Prostate gland (tissue), 2 donors: Measurements from ENCODE around the gene TNPO3. TPM values are rescaled to one million over a fixed set of nuclear protein-coding genes. Genes with fewer than 3 reads are reported as not detected.

Experiments used
- DNase-seq: peaks from one replicate; pipeline ENCODE4 v3.0.0-alpha.2; 2019; ENCODE audit warnings: low spot score
- H3K27ac ChIP-seq, 2 donors: fragments of 200-600 bp; sonication (generic); 2 replicates each; pipeline ENCODE4 v1.5.1; 2017 to 2019
- H3K27me3 ChIP-seq: fragments of 200-600 bp; sonication (generic); replicated peaks from 2 replicates; pipeline ENCODE4 v1.5.1; 2019; ENCODE audit not compliant: insufficient read depth
- H3K36me3 ChIP-seq, 2 donors: fragments of 200-600 bp; sonication (generic); 1 replicate in 1 of 2; 2 replicates in 1 of 2; pipeline versions ENCODE4 v1.5.1 to v1.8.1; 2017 to 2019
- H3K4me1 ChIP-seq: fragments of 200-600 bp; sonication (generic); replicated peaks from 2 replicates; pipeline ENCODE4 v1.5.1; 2019
- H3K4me3 ChIP-seq, 2 donors: fragments of 200-600 bp; sonication (generic); 2 replicates each; pipeline ENCODE4 v1.5.1; 2017 to 2019
- H3K9me3 ChIP-seq: fragments of 200-600 bp; sonication (generic); 2 replicates; pipeline ENCODE4 v1.5.1; 2017
- POLR2A ChIP-seq: fragments of 450-650 bp; IDR thresholded peaks from one replicate; pipeline ENCODE4 v1.6.1; 2016; ENCODE audit warnings: antibody characterized with exemption, mild to moderate bottlenecking
- POLR2AphosphoS5 ChIP-seq: sonication (generic); formaldehyde crosslinking; IDR thresholded peaks from one replicate; pipeline ENCODE4 v1.6.1; 2017; ENCODE audit warnings: antibody characterized with exemption
- WGBS: methylation state at CpG from one replicate; pipeline ENCODE4 v1.1.5; 2018; 5-methylcytosine and 5-hydroxymethylcytosine counted together
- intact Hi-C: fragments of 100-400 bp; cut with DNase I; formaldehyde crosslinking; loops from one replicate; pipeline ENCODE4 v1.14.2; 2022
- total RNA-seq, 2 donors: library from RNA; depleted of rRNA; stranded (reverse); fragments of >200 nt; gene quantifications; one replicate each; pipeline ENCODE4 v1.1.0, GENCODE V29; 2016
- TF ChIP-seq, protein P1 (sequence below), 4 experiments: fragments of 200-600 bp in 2 of 4; fragments of 450-650 bp in 2 of 4; sonication (generic) in 2 of 4; IDR thresholded peaks; 1 replicate in 3 of 4; 2 replicates in 1 of 4; pipeline ENCODE4 v1.5.1; 2016 to 2019; ENCODE audit warnings: antibody characterized with exemption in 4 of 4, mild to moderate bottlenecking in 2 of 4, moderate library complexity in 2 of 4

Gene TNPO3
- total RNA-seq, 2 donors from 2014 or later = 32.2 to 42.3 TPM

DNA sequence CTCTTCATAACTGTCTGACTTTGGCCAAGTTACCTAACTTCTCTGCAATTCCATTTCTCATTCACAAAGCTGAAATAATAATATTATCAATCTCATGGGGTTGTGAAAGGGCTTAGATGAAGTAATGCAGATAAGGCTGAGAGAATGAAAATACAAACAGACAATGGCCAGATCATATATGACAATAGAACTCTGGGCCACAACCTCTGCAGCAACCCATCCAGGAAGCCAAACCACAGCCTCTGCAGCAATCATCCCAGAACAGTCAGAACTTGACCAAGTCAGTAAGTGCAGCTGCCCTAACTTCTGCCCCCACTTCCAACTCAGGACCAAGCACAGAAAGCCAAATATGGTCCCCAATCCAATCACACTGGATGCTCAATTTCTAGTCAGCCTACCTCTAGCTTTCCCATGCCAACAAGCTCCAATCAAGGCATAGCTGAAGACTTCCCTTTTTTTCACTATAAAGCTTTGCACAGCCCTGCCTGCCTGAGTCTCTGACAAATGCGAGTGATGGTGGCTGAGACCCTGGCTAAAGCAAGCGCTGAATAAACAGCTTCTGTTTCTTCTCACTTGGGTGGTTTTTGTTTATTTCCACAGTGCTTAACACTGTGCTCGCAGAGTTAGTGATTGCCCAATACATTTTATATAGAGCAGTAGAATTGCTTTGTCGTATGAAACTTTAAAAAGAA, 34.8 kb upstream of the TNPO3 start:
- intact Hi-C loops = loop anchor here (2.0 kb wide), 1 partner anchor 185 kb away; no protein-coding TSS in a partner anchor
- no peak overlapping the region for H3K4me3 ChIP-seq
- no peaks in the 10 kb centered on the region for H3K9me3 ChIP-seq
- 23% methylated on average over 4 of the region's 4 CpGs for WGBS
- no peaks in the 10 kb centered on the region for H3K36me3 ChIP-seq
- no peaks in the 10 kb centered on the region for H3K27me3 ChIP-seq
- H3K27ac ChIP-seq = no peak overlapping the region
- no peaks in the 10 kb centered on the region for H3K4me1 ChIP-seq
- TF ChIP-seq, protein P1, sequence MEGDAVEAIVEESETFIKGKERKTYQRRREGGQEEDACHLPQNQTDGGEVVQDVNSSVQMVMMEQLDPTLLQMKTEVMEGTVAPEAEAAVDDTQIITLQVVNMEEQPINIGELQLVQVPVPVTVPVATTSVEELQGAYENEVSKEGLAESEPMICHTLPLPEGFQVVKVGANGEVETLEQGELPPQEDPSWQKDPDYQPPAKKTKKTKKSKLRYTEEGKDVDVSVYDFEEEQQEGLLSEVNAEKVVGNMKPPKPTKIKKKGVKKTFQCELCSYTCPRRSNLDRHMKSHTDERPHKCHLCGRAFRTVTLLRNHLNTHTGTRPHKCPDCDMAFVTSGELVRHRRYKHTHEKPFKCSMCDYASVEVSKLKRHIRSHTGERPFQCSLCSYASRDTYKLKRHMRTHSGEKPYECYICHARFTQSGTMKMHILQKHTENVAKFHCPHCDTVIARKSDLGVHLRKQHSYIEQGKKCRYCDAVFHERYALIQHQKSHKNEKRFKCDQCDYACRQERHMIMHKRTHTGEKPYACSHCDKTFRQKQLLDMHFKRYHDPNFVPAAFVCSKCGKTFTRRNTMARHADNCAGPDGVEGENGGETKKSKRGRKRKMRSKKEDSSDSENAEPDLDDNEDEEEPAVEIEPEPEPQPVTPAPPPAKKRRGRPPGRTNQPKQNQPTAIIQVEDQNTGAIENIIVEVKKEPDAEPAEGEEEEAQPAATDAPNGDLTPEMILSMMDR (IDR thresholded peaks at IDR 0.05) = no peak
- TF ChIP-seq POLR2A (no peak), POLR2AphosphoS5 (no peak)
- DNase-seq = no peak

GRCh38 chr7:129084801-129085551, 30.1 kb upstream of the TNPO3 start:
- intact Hi-C loops = no loop called here
- no peak overlapping the region for H3K27ac ChIP-seq
- no peak for DNase-seq
- no peaks in the 10 kb centered on the region for H3K36me3 ChIP-seq
- no peak overlapping the region for H3K4me3 ChIP-seq
- H3K27me3 ChIP-seq = no peaks in the 10 kb centered on the region
- 66% methylated on average over 11 of the region's 11 CpGs for WGBS
- H3K4me1 ChIP-seq = no peaks in the 10 kb centered on the region
- no peak for TF ChIP-seq POLR2A
- TF ChIP-seq, protein P1 (IDR thresholded peaks at IDR 0.05) = no peak
- no peak for TF ChIP-seq POLR2AphosphoS5
- no peaks in the 10 kb centered on the region for H3K9me3 ChIP-seq

GRCh38 chr7:129083525-129083924, 28.6 kb upstream of the TNPO3 start:
- no peak overlapping the region for H3K4me3 ChIP-seq
- intact Hi-C loops = no loop called here
- TF ChIP-seq POLR2AphosphoS5 = no peak
- TF ChIP-seq POLR2A = no peak
- TF ChIP-seq, protein P1 (IDR thresholded peaks at IDR 0.05) = no peak
- H3K27ac ChIP-seq = no peak overlapping the region
- no peak for DNase-seq
- no peaks in the 10 kb centered on the region for H3K4me1 ChIP-seq
- H3K36me3 ChIP-seq = no peaks in the 10 kb centered on the region
- no peaks in the 10 kb centered on the region for H3K27me3 ChIP-seq
- no peaks in the 10 kb centered on the region for H3K9me3 ChIP-seq
- 54% methylated on average over 5 of the region's 5 CpGs for WGBS

DNA sequence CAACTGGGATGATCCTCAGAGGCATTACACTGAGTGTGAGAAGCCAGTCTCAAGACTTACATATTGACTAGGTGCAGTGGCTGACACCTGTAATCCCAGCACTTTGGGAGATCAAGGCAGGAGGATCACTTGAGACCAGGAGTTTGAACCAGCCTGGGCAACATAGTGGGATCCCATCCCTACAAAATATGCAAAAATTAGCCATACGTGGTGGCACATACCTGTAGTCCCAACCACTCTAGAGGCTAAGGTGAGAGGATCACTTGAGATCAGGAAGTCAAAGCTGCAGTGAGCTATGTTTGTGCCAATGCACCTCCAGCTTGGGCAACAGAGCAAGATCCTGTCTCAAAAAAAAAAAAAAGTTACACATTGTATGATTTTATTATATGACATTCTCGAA, 23.5 kb upstream of the TNPO3 start:
- Histone ChIP-seq H3K4me3 (no peak overlapping the region), H3K27me3 (no peaks in the 10 kb centered on the region), H3K9me3 (no peaks in the 10 kb centered on the region), H3K4me1 (no peaks in the 10 kb centered on the region), H3K36me3 (no peaks in the 10 kb centered on the region), H3K27ac (no peak overlapping the region)
- WGBS = 92% methylated on average over 2 of the region's 2 CpGs
- TF ChIP-seq POLR2A (no peak), POLR2AphosphoS5 (no peak)
- TF ChIP-seq, protein P1 (IDR thresholded peaks at IDR 0.05) = no peak
- DNase-seq = no peak
- intact Hi-C loops = no loop called here

- 85% methylated on average over 2 of the region's 2 CpGs for WGBS
- no peak for TF ChIP-seq POLR2A
- TF ChIP-seq POLR2AphosphoS5 = no peak
- TF ChIP-seq, protein P1 (IDR thresholded peaks at IDR 0.05) = no peak
- no peak for DNase-seq
- H3K27ac ChIP-seq = no peak overlapping the region
- H3K9me3 ChIP-seq = no peaks in the 10 kb centered on the region
- H3K4me1 ChIP-seq = no peaks in the 10 kb centered on the region
- intact Hi-C loops = no loop called here
- H3K27me3 ChIP-seq = no peaks in the 10 kb centered on the region
- H3K4me3 ChIP-seq = no peak overlapping the region
- H3K36me3 ChIP-seq = no peaks in the 10 kb centered on the region
Measured at GRCh38 chr7:129076886-129077285, 22.0 kb upstream of the TNPO3 start.
